OCI-LY7 (cell line): ENCODE results near the gene LTB. TPM values are rescaled to one million over a fixed set of nuclear protein-coding genes. Genes with fewer than 3 reads are reported as not detected.

Source experiments
- BruUV-seq: library from RNA; stranded (reverse); fragments of 400-500 nt; replicated peaks from 2 replicates; lab custom pipeline; 2021; lab: Mats Ljungman, UMichigan
- CTCF ChIA-PET: fragments of 300-600 bp; sonication (Branson Sonifier 250); formaldehyde crosslinking; loops from one replicate; lab custom pipeline; 2022; ENCODE audit warnings: antibody characterized with exemption; ENCODE audit not compliant: unreplicated experiment; lab: Charles Lee
- POLR2A ChIA-PET: fragments of 300-600 bp; sonication (Branson Sonifier 250); formaldehyde crosslinking; loops from one replicate; lab custom pipeline; 2022; ENCODE audit warnings: antibody characterized with exemption; lab: Charles Lee
- DNase-seq: peaks from one replicate; pipeline ENCODE4 v3.0.0-alpha.2; 2015; ENCODE audit warnings: low spot score
- H2AFZ ChIP-seq: fragments of 200-600 bp; sonication (generic), shearing (Covaris generic); 2 replicates; pipeline ENCODE4 v1.6.1; 2014; ENCODE audit warnings: mild to moderate bottlenecking, antibody characterized with exemption, low read length, moderate library complexity
- H3K27ac ChIP-seq: fragments of 200-600 bp; sonication (generic); 2 replicates; pipeline ENCODE4 v1.5.1; 2014; ENCODE audit warnings: mixed run types, low read depth, mild to moderate bottlenecking, moderate library complexity, low read length, inconsistent platforms; ENCODE audit not compliant: poor library complexity, severe bottlenecking
- H3K36me3 ChIP-seq: fragments of 200-600 bp; sonication (generic); 2 replicates; pipeline ENCODE4 v1.6.1; 2014; ENCODE audit warnings: mild to moderate bottlenecking, antibody characterized with exemption, low read length, moderate library complexity, mixed read lengths; ENCODE audit not compliant: insufficient read depth
- H3K4me1 ChIP-seq: fragments of 200-600 bp; sonication (generic); 2 replicates; pipeline ENCODE4 v1.5.1; 2014; ENCODE audit warnings: mild to moderate bottlenecking, low read length; ENCODE audit not compliant: insufficient read depth, poor library complexity, severe bottlenecking
- H3K4me2 ChIP-seq: fragments of 200-600 bp; sonication (generic); 2 replicates; pipeline ENCODE4 v1.6.1; 2014; ENCODE audit warnings: mild to moderate bottlenecking, low read length
- H3K4me3 ChIP-seq: fragments of 200-600 bp; sonication (generic); 2 replicates; pipeline ENCODE4 v1.5.1; 2014; ENCODE audit warnings: mild to moderate bottlenecking, low read depth, low read length; ENCODE audit not compliant: poor library complexity, severe bottlenecking
- H3K79me2 ChIP-seq: fragments of 200-600 bp; sonication (generic); 2 replicates; pipeline ENCODE4 v1.6.1; 2016; ENCODE audit warnings: low read depth, mild to moderate bottlenecking, low read length, moderate library complexity, mixed read lengths; ENCODE audit not compliant: insufficient read depth
- H3K9me2 ChIP-seq: fragments of 200-600 bp; sonication (generic); 2 replicates; pipeline ENCODE4 v1.6.1; 2016; ENCODE audit warnings: mild to moderate bottlenecking, low read length, mixed read lengths; ENCODE audit not compliant: insufficient read depth
- H3K9me3 ChIP-seq: fragments of 200-600 bp; sonication (generic); 2 replicates; pipeline ENCODE4 v1.6.1; 2014; ENCODE audit warnings: mild to moderate bottlenecking, mixed run types, low read length, mixed read lengths
- H4K20me1 ChIP-seq: fragments of 200-600 bp; sonication (generic); 2 replicates; pipeline ENCODE4 v1.6.1; 2014; ENCODE audit warnings: mild to moderate bottlenecking, antibody characterized with exemption, low read length, moderate library complexity, mixed read lengths; ENCODE audit not compliant: insufficient read depth
- EZH2phosphoT487 ChIP-seq: fragments of 200-600 bp; sonication (generic); IDR thresholded peaks from 2 replicates; pipeline ENCODE4 v1.6.1; 2018; ENCODE audit warnings: low read depth, borderline replicate concordance, mild to moderate bottlenecking, mixed run types, antibody characterized with exemption, low read length, moderate library complexity, mixed read lengths
- intact Hi-C: fragments of 100-400 bp; cut with micrococcal nuclease; formaldehyde crosslinking; loops from one replicate; pipeline ENCODE4 v1.10.0; 2022; ENCODE audit not compliant: unreplicated experiment
- total RNA-seq, 2 experiments: library from RNA; depleted of rRNA in 1 of 2; stranded (reverse); fragments of >200 nt in 1 of 2; shearing (Covaris generic) in 1 of 2; gene quantifications; 2 replicates each; pipeline ENCODE4 v1.2.3, GENCODE V29; 2014 to 2022
- TF ChIP-seq, protein P1 (sequence below): fragments of 200-600 bp; sonication (generic); conservative IDR thresholded peaks from 2 replicates; pipeline ENCODE4 v1.5.1; 2014; ENCODE audit warnings: mild to moderate bottlenecking, antibody characterized with exemption, low read length, moderate library complexity, mixed read lengths

LTB gene
- total RNA-seq, 2 experiments from 2014 or later, result 36.5 to 36.9 TPM

DNA sequence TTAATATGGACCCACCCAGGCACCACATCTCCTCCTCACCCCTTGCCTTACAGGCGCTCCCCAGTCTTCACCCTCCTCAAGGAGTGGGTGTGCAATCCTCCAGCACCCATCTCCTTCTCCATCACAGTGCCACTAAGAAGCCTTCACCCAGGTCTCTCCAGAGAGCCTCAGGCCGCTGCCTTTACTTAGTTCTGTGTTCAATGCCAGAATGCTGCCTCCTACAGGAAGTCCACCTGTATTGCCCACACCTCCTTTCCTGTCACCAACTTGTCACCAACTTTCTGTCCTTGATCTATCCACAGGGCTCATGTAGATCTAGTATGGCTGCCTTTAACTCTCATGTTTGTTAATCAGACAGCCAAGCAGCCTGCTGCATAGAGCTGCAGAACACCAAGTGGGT, 3.3 kb upstream of the LTB start:
- no peak for TF ChIP-seq EZH2phosphoT487
- TF ChIP-seq, protein P1, sequence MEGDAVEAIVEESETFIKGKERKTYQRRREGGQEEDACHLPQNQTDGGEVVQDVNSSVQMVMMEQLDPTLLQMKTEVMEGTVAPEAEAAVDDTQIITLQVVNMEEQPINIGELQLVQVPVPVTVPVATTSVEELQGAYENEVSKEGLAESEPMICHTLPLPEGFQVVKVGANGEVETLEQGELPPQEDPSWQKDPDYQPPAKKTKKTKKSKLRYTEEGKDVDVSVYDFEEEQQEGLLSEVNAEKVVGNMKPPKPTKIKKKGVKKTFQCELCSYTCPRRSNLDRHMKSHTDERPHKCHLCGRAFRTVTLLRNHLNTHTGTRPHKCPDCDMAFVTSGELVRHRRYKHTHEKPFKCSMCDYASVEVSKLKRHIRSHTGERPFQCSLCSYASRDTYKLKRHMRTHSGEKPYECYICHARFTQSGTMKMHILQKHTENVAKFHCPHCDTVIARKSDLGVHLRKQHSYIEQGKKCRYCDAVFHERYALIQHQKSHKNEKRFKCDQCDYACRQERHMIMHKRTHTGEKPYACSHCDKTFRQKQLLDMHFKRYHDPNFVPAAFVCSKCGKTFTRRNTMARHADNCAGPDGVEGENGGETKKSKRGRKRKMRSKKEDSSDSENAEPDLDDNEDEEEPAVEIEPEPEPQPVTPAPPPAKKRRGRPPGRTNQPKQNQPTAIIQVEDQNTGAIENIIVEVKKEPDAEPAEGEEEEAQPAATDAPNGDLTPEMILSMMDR, result peak; percentile 82
- CTCF ChIA-PET, result interaction anchor here (1.0 to 1.2 kb wide), 2 partner anchors 11 to 14 kb away, joined by 3 read pairs; partner anchors contain the start of gene LTA
- Histone ChIP-seq H3K9me3 (no peaks in the 10 kb centered on the region), H3K4me1 (peaks cover 70% of the 10 kb centered on the region), H2AFZ (peak overlapping the region; percentile 45; the same call in 1 of the 2 replicates), H3K9me2 (no peaks in the 10 kb centered on the region), H3K79me2 (peaks cover 11% of the 10 kb centered on the region; the same call in 1 of the 2 replicates), H3K36me3 (0 out of 2 replicates have a peak, but pooled peaks cover 1% of the 10 kb centered on the region), H3K27ac (peak overlapping the region; percentile 64), H4K20me1 (no peaks in the 10 kb centered on the region), H3K4me3 (no peak overlapping the region), H3K4me2 (peak overlapping the region; percentile 64)
- BruUV-seq, result no TSS peak
- peak; percentile 79 for DNase-seq
- POLR2A ChIA-PET, result interaction anchor here (0.8 to 6.0 kb wide), 6 partner anchors 7 to 38 kb away, joined by 3 to 49 read pairs (median 8); partner anchors contain the start of genes LTA, NCR3, NFKBIL1 and TNF
- intact Hi-C loops, result loop anchor here (10.0 kb wide), 1 partner anchor 181 kb away; the partner anchor contains the start of gene MICA

- TSS peak; percentile 93 for BruUV-seq
- H4K20me1 ChIP-seq, result no peaks in the 10 kb centered on the region
- H3K9me3 ChIP-seq, result no peaks in the 10 kb centered on the region
- peak overlapping the region; percentile 88 for H3K4me2 ChIP-seq
- TF ChIP-seq EZH2phosphoT487, result no peak
- TF ChIP-seq, protein P1, result no peak
- intact Hi-C loops, result loop anchor here (1.0 to 10.0 kb wide), 4 partner anchors 16 to 177 kb away; partner anchors contain the start of genes MICA and NFKBIL1
- CTCF ChIA-PET, result interaction anchor here (0.6 to 4.4 kb wide), 5 partner anchors 11 to 25 kb away, joined by 3 to 27 read pairs (median 3); partner anchors contain the start of gene NCR3
- no peaks in the 10 kb centered on the region for H3K9me2 ChIP-seq
- no peak for DNase-seq
- POLR2A ChIA-PET, result interaction anchor here (0.5 to 6.0 kb wide), 7 partner anchors 11 to 71 kb away, joined by 3 to 49 read pairs (median 5); partner anchors contain the start of genes BAG6, NCR3 and NFKBIL1
- peak overlapping the region; percentile 12; the same call in 1 of the 2 replicates for H2AFZ ChIP-seq
- peaks cover 78% of the 10 kb centered on the region for H3K4me1 ChIP-seq
- H3K4me3 ChIP-seq, result peak overlapping the region; percentile 87
- H3K79me2 ChIP-seq, result peaks cover 11% of the 10 kb centered on the region; the same call in 1 of the 2 replicates
- peaks cover 13% of the 10 kb centered on the region; the same call in 1 of the 2 replicates for H3K36me3 ChIP-seq
- peak overlapping the region; percentile 86 for H3K27ac ChIP-seq
Measured at GRCh38 chr6:31581434-31582229, 592 bp downstream of the LTB start.
